Nephron progenitor cell (in vitro differentiated cells): ENCODE data around the gene GUF1.
A peak's percentile ranks its signal among the peaks of the same experiment; 100 is the strongest.

Experiments used
- DNase-seq: peaks from one replicate; pipeline ENCODE4 v3.0.0; 2021
- H3K27ac Mint-ChIP-seq: 2 replicates; pipeline ENCODE4 v1.8.0; 2021; ENCODE audit warnings: mild to moderate bottlenecking, moderate library complexity, mixed read lengths
- H3K27me3 Mint-ChIP-seq: 2 replicates; pipeline ENCODE4 v1.8.0; 2021; ENCODE audit warnings: mild to moderate bottlenecking, low read depth, mixed read lengths; ENCODE audit not compliant: poor library complexity
- H3K36me3 Mint-ChIP-seq: 2 replicates; pipeline ENCODE4 v1.8.0; 2021; ENCODE audit warnings: low read depth, mixed read lengths
- H3K4me1 Mint-ChIP-seq: 2 replicates; pipeline ENCODE4 v1.8.0; 2021; ENCODE audit warnings: mixed read lengths
- H3K4me3 Mint-ChIP-seq: 2 replicates; pipeline ENCODE4 v1.8.0; 2021; ENCODE audit warnings: mild to moderate bottlenecking, moderate library complexity, mixed read lengths
- H3K9me3 Mint-ChIP-seq: 2 replicates; pipeline ENCODE4 v1.8.0; 2021; ENCODE audit warnings: mild to moderate bottlenecking, moderate library complexity, mixed read lengths
- CTCF ChIP-seq: fragments of 200-600 bp; sonication (generic); IDR thresholded peaks from 2 replicates; pipeline ENCODE4 v1.5.0; 2021; ENCODE audit warnings: antibody characterized with exemption

Gene GUF1

GRCh38 chr4:44675366-44675765, 2.9 kb upstream of the GUF1 start:
- no peak for TF ChIP-seq CTCF
- Mint-ChIP-seq H3K27me3 (peaks cover 20% of the 10 kb centered on the region), H3K27ac (no peak overlapping the region), H3K9me3 (no peaks in the 10 kb centered on the region), H3K4me3 (no peak overlapping the region), H3K36me3 (no peaks in the 10 kb centered on the region), H3K4me1 (peaks cover 21% of the 10 kb centered on the region)
- DNase-seq: no peak

DNA sequence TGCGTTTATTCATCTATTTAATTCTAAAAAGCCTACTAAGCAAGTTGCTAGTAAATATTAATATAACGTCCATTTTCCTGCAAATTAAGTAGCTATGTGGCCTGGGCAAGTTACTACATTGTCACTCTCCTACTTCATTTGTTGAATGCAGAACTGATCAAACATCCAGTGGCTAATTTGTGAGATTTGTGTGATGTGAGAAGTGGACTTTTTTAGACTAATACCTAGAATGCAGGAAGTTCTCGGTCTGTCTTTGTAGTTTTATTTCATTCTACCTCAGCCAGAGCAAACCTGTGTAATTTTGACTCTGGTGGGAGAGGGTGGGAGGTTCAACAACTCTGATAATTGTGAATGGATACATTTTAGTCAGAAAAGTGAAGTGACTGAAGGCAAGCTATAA, 840 bp downstream of the GUF1 start:
- no peaks in the 10 kb centered on the region for H3K9me3 Mint-ChIP-seq
- peak overlapping the region; percentile 95 for H3K4me3 Mint-ChIP-seq
- peaks cover 30% of the 10 kb centered on the region for H3K4me1 Mint-ChIP-seq
- no peak for TF ChIP-seq CTCF
- peak overlapping the region; percentile 98 for H3K27ac Mint-ChIP-seq
- no peak for DNase-seq
- H3K27me3 Mint-ChIP-seq: peaks cover under 1% of the 10 kb centered on the region
- peaks cover 2% of the 10 kb centered on the region for H3K36me3 Mint-ChIP-seq

- Mint-ChIP-seq H3K4me1 (peaks cover 16% of the 10 kb centered on the region), H3K36me3 (peaks cover 44% of the 10 kb centered on the region), H3K4me3 (no peak overlapping the region), H3K9me3 (no peaks in the 10 kb centered on the region), H3K27ac (no peak overlapping the region), H3K27me3 (no peaks in the 10 kb centered on the region)
- no peak for DNase-seq
- no peak for TF ChIP-seq CTCF
These were observed 6.4 kb downstream of the GUF1 start for GRCh38 chr4:44684648-44685047.

DNA sequence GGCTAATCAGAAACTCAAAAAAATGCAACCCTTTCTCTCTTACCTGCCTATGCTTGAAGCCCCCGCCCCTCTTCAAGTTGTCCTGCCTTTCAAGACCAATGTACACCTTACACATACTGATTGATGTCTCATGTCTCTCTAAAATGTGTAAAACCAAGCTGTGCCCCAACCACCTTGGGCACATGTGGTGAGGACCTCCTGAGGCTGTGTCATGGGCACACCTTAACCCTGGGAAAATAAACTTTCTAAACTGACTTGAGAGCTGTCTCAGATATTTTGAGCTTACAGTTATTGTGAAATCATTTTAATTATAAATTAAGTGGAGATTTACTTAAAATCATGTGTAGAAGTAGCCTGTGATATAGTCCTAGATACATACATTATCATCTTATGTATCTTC, 22.2 kb downstream of the GUF1 start:
- Mint-ChIP-seq H3K9me3 (no peaks in the 10 kb centered on the region), H3K4me1 (no peaks in the 10 kb centered on the region), H3K27ac (no peak overlapping the region), H3K27me3 (no peaks in the 10 kb centered on the region), H3K36me3 (peaks cover 48% of the 10 kb centered on the region), H3K4me3 (no peak overlapping the region)
- no peak for DNase-seq
- TF ChIP-seq CTCF: no peak

DNA sequence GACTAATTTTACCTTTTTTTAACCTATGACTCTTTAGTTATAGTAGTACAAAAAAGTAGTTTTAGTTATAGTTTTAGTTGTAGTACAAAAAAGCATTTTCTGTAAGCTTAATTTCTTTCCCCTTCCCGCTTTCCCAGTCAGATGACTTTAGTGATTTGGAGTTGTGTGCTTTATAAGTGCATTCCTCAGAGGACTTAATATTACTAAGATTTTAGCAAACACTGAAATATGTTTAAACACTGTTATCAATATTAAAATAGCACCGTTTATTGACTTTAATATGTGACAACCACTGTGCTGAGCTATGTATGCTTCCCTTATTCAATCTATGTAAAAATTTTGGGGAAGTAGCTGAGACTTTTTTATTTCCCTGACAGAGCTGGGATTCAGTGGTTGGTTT, 22.8 kb downstream of the GUF1 start:
- peak overlapping the region; percentile 97 for H3K27ac Mint-ChIP-seq
- H3K9me3 Mint-ChIP-seq: no peaks in the 10 kb centered on the region
- TF ChIP-seq CTCF: no peak
- H3K36me3 Mint-ChIP-seq: peaks cover 46% of the 10 kb centered on the region
- no peaks in the 10 kb centered on the region for H3K4me1 Mint-ChIP-seq
- H3K4me3 Mint-ChIP-seq: no peak overlapping the region
- DNase-seq: no peak
- no peaks in the 10 kb centered on the region for H3K27me3 Mint-ChIP-seq

DNA sequence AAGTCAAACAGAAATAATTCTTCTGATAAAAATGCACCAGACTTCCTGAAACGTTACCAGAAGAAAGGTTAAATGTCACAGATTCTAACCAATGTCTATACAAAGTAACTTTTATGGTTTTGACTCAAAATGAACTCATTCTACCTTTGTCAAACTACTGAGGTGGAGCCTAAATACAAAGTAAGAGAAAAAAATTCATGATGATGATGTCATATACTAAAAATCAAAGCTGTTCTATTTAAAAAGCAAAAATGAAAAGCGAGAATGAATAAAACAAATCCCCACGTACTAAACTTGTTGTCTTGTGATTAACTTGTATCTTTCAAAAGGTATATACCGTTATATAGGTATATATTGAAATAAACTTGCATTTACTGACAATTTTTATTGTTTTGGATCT, 26.5 kb downstream of the GUF1 start:
- H3K36me3 Mint-ChIP-seq: peaks cover 14% of the 10 kb centered on the region
- H3K27me3 Mint-ChIP-seq: no peaks in the 10 kb centered on the region
- no peaks in the 10 kb centered on the region for H3K9me3 Mint-ChIP-seq
- no peak overlapping the region for H3K4me3 Mint-ChIP-seq
- no peak overlapping the region for H3K27ac Mint-ChIP-seq
- TF ChIP-seq CTCF: no peak
- no peaks in the 10 kb centered on the region for H3K4me1 Mint-ChIP-seq
- no peak for DNase-seq
